NCI-H1092 (cell line): ENCODE measurements around the gene VRK3.

Experiments
- DNase-seq: peaks from one replicate; lab custom pipeline; 2025; lab: John Stamatoyannopoulos, UW

The VRK3 gene

GRCh38 chr19:50030937-50031336 is 5.8 kb upstream of the VRK3 start:
- DNase-seq, result no peak

GRCh38 chr19:50030225-50030624 is 5.1 kb upstream of the VRK3 start:
- DNase-seq, result no peak

- no peak for DNase-seq
Observed at GRCh38 chr19:50026550-50026906, 1.4 kb upstream of the VRK3 start.

- peak; percentile 94 for DNase-seq
Observed at GRCh38 chr19:50025794-50026549, 800 bp upstream of the VRK3 start, which contains the start of gene ZNF473. TSS of gene ZNF473 (plus strand) at chr19:50026005. CDS start at chr19:50031083, 5,078 bp downstream.

- no peak for DNase-seq
Observed at GRCh38 chr19:50024719-50025021, 502 bp downstream of the VRK3 start.

- DNase-seq, result no peak
Observed at GRCh38 chr19:50022823-50023222, 2.3 kb downstream of the VRK3 start.

- no peak for DNase-seq
Observed at GRCh38 chr19:50020481-50020880, 4.7 kb downstream of the VRK3 start.

- no peak for DNase-seq
Observed at GRCh38 chr19:50016225-50016807, 8.9 kb downstream of the VRK3 start.

- no peak for DNase-seq
Observed at GRCh38 chr19:50008532-50008931, 16.6 kb downstream of the VRK3 start.

GRCh38 chr19:50007947-50008346 is 17.2 kb downstream of the VRK3 start:
- no peak for DNase-seq

- no peak for DNase-seq
Observed at GRCh38 chr19:50007170-50007569, 18.0 kb downstream of the VRK3 start.

GRCh38 chr19:50005428-50005827 is 19.7 kb downstream of the VRK3 start:
- no peak for DNase-seq

- DNase-seq, result no peak
Observed at GRCh38 chr19:50003810-50004419, 21.3 kb downstream of the VRK3 start.

- DNase-seq, result no peak
Observed at GRCh38 chr19:50003254-50003788, 21.9 kb downstream of the VRK3 start.

GRCh38 chr19:50002386-50002960 is 22.7 kb downstream of the VRK3 start:
- no peak for DNase-seq

- DNase-seq, result no peak
Observed at GRCh38 chr19:50001775-50002174, 23.4 kb downstream of the VRK3 start.

- no peak for DNase-seq
Observed at GRCh38 chr19:50000841-50001557, 24.2 kb downstream of the VRK3 start.

GRCh38 chr19:50000038-50000840 is 24.9 kb downstream of the VRK3 start:
- DNase-seq, result no peak

GRCh38 chr19:49999371-50000010 is 25.7 kb downstream of the VRK3 start:
- DNase-seq, result no peak

GRCh38 chr19:49997709-49998108 is 27.5 kb downstream of the VRK3 start:
- no peak for DNase-seq

GRCh38 chr19:49988433-49988832 is 36.7 kb downstream of the VRK3 start:
- no peak for DNase-seq
